BLaER1 treated with 17β-estradiol and CSF1 and Interleukin-3, amounts not matched to agents 10 nM and 100 nM (cell line): ENCODE data around the gene CHST3.

Experiments
- H3K27ac ChIP-seq, 11 experiments: shearing (Covaris generic); formaldehyde crosslinking; 2 replicates each; pipeline ENCODE4 v1.8.1; 2022
- H3K27me3 ChIP-seq, 11 experiments: shearing (Covaris generic); formaldehyde crosslinking; 2 replicates each; pipeline ENCODE4 v1.8.1; 2022
- H3K36me3 ChIP-seq, 11 experiments: shearing (Covaris generic); formaldehyde crosslinking; 2 replicates each; pipeline ENCODE4 v1.8.1; 2022
- H3K4me1 ChIP-seq, 10 experiments: shearing (Covaris generic); formaldehyde crosslinking; 2 replicates each; pipeline ENCODE4 v1.8.1; 2022
- H3K4me2 ChIP-seq, 11 experiments: shearing (Covaris generic); formaldehyde crosslinking; 2 replicates each; pipeline ENCODE4 v1.8.1; 2022
- H3K4me3 ChIP-seq, 10 experiments: shearing (Covaris generic); formaldehyde crosslinking; 2 replicates each; pipeline ENCODE4 v1.8.1; 2022
- H3K9ac ChIP-seq, 11 experiments: shearing (Covaris generic); formaldehyde crosslinking; 2 replicates each; pipeline ENCODE4 v1.8.1; 2022
- H3K9me3 ChIP-seq, 11 experiments: shearing (Covaris generic); formaldehyde crosslinking; replicated peaks in 1 of 11; 2 replicates each; pipeline ENCODE4 v1.8.1; 2022
- H4K20me1 ChIP-seq, 11 experiments: shearing (Covaris generic); formaldehyde crosslinking; 2 replicates each; pipeline ENCODE4 v1.8.1; 2022
- Cebpa-rat ChIP-seq, 11 experiments: shearing (Covaris generic); IDR thresholded peaks; 2 replicates each; pipeline ENCODE4 v1.8.1; 2022

The CHST3 gene

DNA sequence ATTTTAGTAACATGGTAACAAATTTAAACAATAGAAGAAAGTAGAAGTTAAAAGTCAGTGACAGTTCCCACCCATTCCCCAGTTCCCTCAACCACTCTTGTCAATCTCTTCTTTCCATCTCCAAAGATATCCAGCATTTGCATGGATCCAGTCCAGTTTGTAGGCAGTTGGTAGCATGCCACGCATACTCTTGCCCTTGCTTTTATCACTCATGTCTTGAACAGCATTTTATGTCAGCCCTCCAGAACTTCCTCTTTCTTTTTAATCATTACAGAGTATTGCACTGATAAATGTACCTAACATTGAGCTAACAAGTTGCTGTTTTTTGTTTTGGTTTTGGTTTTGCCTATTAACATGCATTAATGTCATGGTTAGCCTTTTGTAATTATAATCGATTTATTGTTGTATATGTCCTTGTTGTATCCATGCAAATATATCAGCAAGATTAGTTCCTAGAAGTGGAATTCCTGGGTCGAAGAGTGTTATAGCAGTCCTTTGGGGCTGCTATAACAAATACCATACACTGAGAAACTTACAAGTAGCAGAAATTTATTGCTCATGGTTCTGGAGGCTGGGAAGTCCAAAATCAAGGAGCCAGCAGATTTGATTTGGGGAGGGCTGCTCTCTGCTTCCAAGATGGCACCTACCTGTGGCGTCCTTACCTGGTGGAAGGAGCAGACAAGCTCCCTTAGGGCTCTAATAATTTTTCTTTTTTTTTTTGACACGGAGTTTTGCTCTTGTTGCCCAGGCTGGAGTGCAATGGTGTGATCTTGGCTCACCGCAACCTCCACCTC lies 25.7 kb downstream of the CHST3 start:
- no peaks in the 10 kb centered on the region for H3K36me3 ChIP-seq
- 0 out of 22 replicates have a peak overlapping the region, but pooled peaks of 1 of the 11 experiments have one; percentile 14 for H3K4me2 ChIP-seq
- H3K27me3 ChIP-seq: no peaks in the 10 kb centered on the region
- H3K4me3 ChIP-seq: no peak overlapping the region
- H4K20me1 ChIP-seq: no peaks in the 10 kb centered on the region
- no peak overlapping the region for H3K27ac ChIP-seq
- peaks cover 15 to 48% (median 27%) of the 10 kb centered on the region in 10 experiments for H3K4me1 ChIP-seq
- H3K9me3 ChIP-seq: peaks cover 0 to 9% (median 4%) of the 10 kb centered on the region in 11 experiments; a peak in 3 of 22 replicates
- no peak for TF ChIP-seq Cebpa-rat (IDR thresholded peaks at IDR 0.05)
- H3K9ac ChIP-seq: no peak overlapping the region

DNA sequence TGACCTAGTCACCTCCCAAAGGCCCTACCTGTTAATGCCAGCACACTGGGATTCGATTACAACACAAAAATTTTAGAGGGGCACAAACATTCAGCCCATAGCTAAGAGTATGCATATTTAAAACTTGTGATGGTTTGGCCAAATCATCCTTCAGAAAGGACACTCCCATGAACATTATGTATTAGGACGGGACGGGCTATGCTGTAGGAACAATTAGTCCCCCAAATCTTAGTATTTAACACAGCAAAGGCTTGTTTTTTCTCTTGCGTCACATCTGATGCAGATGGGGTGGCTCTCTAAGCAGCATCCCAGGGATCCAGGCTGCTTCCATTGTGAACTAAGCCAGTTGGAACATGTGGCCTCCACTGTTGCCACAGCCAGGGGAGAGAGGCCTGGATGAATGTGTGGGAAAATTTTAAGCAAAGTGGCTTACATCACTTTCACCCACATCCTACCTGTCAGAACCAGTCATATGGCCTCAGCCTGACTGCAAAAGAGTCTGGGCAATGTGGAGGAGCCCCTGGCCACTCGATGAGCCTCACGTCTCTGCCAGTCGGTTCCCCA lies 26.6 kb downstream of the CHST3 start:
- Histone ChIP-seq H4K20me1 (no peaks in the 10 kb centered on the region), H3K4me2 (no peak overlapping the region), H3K9me3 (peaks cover 0 to 9% (median 4%) of the 10 kb centered on the region in 11 experiments; a peak in 3 of 22 replicates), H3K4me3 (no peak overlapping the region), H3K27me3 (no peaks in the 10 kb centered on the region), H3K36me3 (no peaks in the 10 kb centered on the region), H3K4me1 (peaks cover 6 to 39% (median 18%) of the 10 kb centered on the region in 10 experiments), H3K27ac (no peak overlapping the region), H3K9ac (no peak overlapping the region)
- 0 out of 22 replicates have a peak, but pooled peaks of 1 of the 11 experiments have one; percentile 14 for TF ChIP-seq Cebpa-rat (IDR thresholded peaks at IDR 0.05)

DNA sequence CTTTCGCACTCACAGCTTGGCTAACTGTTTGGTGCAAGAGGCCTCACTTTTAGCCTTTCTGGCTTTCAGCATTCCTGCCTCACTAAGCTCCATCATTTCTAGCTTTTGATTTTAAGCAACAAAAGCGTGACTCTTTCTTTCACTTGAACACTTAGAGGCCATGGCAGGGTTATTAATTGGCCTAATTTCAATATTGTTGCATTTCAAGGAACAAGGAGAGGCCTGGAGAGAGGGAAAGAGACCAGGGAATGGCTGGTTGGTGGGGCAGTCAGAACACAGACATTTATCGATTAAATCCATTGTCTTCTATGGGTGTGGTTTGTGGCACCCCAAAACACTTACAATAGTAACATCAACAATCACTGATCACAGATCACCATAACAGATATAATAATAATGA lies 31.3 kb downstream of the CHST3 start:
- no peak overlapping the region for H3K9ac ChIP-seq
- peaks cover 0 to 9% (median 0%) of the 10 kb centered on the region in 11 experiments; a peak in 3 of 22 replicates for H3K9me3 ChIP-seq
- H3K4me1 ChIP-seq: peaks cover 30 to 48% (median 43%) of the 10 kb centered on the region in 10 experiments
- H3K27me3 ChIP-seq: no peaks in the 10 kb centered on the region
- no peak overlapping the region for H3K27ac ChIP-seq
- TF ChIP-seq Cebpa-rat (IDR thresholded peaks at IDR 0.05): no peak
- no peak overlapping the region for H3K4me2 ChIP-seq
- no peaks in the 10 kb centered on the region for H4K20me1 ChIP-seq
- H3K36me3 ChIP-seq: no peaks in the 10 kb centered on the region
- no peak overlapping the region for H3K4me3 ChIP-seq

DNA sequence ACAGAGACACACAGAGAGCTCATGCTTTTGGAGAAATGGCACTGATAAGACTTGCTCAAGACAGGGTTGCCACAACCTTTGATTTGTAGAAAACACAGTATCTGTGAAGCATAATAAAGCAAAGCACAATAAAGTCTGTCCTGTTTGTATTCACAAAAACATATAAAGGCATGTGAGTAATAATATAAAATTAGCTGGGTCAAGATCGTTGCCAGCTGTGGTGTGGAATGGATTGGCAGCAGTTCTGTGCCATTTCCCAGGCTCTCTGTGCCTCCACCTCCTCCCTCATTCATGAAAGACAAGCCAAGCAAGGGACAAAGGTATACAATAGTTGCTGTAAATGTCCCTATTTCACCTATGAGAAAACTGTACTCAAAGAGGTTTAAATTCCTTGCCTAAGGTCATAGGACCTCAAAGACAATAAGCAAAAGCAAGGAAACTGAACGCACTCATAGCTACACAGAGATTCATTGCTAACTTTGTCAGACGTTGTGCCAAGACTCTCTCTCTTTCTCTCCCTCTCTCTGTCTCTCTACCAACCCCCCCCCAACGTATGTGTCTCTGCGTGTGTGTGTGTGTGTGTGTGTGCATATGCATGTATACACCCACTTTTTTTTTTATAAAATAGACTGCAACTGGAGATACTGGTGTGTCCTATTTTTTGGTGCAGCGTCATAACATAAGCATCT lies 31.8 kb downstream of the CHST3 start:
- no peaks in the 10 kb centered on the region for H4K20me1 ChIP-seq
- peaks cover 33 to 54% (median 49%) of the 10 kb centered on the region in 10 experiments for H3K4me1 ChIP-seq
- no peak overlapping the region for H3K4me3 ChIP-seq
- H3K9ac ChIP-seq: no peak overlapping the region
- H3K27ac ChIP-seq: no peak overlapping the region
- no peaks in the 10 kb centered on the region for H3K27me3 ChIP-seq
- H3K9me3 ChIP-seq: peaks cover 0 to 9% (median 0%) of the 10 kb centered on the region in 11 experiments; a peak in 3 of 22 replicates
- TF ChIP-seq Cebpa-rat (IDR thresholded peaks at IDR 0.05): no peak
- no peaks in the 10 kb centered on the region for H3K36me3 ChIP-seq
- peak overlapping the region in 9 of 11 experiments; percentile 64 to 93 (median 84); a peak in 13 of 22 replicates for H3K4me2 ChIP-seq

DNA sequence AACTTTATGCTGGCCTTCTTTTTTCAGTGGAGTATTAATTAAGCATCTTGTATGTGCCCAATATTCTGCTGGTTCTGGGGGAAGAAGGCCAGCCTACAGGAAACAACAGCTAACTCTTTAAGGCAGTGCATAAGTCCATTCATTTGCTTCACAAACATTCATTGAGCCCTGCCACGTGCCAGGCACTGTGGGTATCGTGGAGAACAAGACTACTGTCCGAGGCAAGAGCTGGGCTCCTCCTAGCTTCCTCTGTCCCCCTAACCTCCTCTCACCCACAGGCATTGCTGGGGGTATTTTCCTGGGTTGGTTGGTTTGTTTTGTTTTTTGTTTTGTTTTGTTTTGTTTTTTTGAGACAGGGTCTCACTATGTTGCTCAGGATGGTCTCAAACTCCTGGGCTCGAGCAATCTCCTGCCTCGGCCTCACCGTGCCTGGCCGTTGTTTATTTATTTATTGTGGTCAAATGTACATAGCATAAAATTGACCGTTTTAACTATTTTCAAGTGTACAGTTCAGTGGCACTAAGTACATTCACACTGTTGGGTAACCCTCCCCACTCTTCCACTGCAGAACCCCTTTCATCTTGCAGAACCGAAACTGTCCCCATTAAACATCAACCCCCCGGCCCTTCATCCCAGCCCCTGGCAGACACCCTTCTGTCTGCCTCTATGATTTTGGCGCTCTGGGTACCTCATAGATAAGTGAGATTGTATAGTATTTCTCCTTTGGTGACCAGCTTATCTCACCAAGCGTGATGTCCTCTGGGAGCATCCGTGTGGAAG lies 32.6 kb downstream of the CHST3 start:
- no peak overlapping the region for H3K4me3 ChIP-seq
- peak overlapping the region in 1 of 11 experiments; percentile 41; a peak in 2 of 22 replicates for H3K9ac ChIP-seq
- peaks cover 0 to 9% (median 0%) of the 10 kb centered on the region in 11 experiments; a peak in 3 of 22 replicates for H3K9me3 ChIP-seq
- no peak for TF ChIP-seq Cebpa-rat (IDR thresholded peaks at IDR 0.05)
- H3K27ac ChIP-seq: peak overlapping the region in 3 of 11 experiments; percentile 6 to 20 (median 18); a peak in 3 of 22 replicates
- no peaks in the 10 kb centered on the region for H3K27me3 ChIP-seq
- H3K4me2 ChIP-seq: peak overlapping the region; percentile 36 to 93 (median 79)
- no peaks in the 10 kb centered on the region for H4K20me1 ChIP-seq
- H3K36me3 ChIP-seq: no peaks in the 10 kb centered on the region
- peaks cover 37 to 59% (median 56%) of the 10 kb centered on the region in 10 experiments for H3K4me1 ChIP-seq

DNA sequence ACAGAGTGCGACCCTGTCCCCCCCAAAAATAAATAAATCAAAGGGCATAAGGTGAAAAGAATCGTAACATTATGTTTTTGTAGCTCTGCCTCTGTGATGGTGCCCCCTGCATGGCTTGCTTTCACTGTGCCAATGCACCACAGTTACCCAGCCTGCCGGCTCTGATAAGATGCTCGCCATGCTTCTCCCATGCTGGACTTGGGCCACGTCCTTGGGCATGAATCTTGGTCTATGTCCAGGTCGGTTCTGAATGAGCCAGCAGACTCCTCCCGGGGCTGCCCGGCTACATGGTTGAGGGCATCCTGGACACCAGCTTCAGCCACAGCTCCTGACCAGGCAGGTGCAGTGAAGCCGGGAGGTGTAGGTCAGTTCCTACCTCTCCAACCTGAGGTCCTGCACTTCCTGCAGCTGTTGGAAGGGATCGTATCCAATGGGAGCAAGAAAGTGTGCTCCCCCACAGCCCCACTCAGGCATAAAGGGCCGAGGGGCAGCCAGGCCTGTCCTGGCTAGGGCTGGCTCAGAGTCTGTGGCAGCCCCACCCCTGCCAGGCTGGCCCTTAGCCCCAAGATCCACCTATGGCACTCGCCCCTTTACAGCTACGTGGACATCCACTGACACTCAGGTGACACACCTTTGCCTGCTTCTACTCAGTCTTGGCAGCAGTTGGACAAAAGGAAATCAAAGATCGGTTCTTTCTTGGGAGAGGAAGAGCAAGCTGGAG lies 34.1 kb downstream of the CHST3 start:
- Histone ChIP-seq H3K27ac (no peak overlapping the region), H3K4me2 (peak overlapping the region; percentile 54 to 93 (median 79)), H3K4me1 (peaks cover 37 to 65% (median 60%) of the 10 kb centered on the region in 10 experiments), H3K36me3 (no peaks in the 10 kb centered on the region), H3K27me3 (no peaks in the 10 kb centered on the region), H3K9me3 (peaks cover 0 to 9% (median 0%) of the 10 kb centered on the region in 11 experiments; a peak in 3 of 22 replicates), H3K4me3 (no peak overlapping the region), H4K20me1 (no peaks in the 10 kb centered on the region), H3K9ac (peak overlapping the region in 1 of 11 experiments; percentile 30; a peak in 2 of 22 replicates)
- no peak for TF ChIP-seq Cebpa-rat (IDR thresholded peaks at IDR 0.05)

DNA sequence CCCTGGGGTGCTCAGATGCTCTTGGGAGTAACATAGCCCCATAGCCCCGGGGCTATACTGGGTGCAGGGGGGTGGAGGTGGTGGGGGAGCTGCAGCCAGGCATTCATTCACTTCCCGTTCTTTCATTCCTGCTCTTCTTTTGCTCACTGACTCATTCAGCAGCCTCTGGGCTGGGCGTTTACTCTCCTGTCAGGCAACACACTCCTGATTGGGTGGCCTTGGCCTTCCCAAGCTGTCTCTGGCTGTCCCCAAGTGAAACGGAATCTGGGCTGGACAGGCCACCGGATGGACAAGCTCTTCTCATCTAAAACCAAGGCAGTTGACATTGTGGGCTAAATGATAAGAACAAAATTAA lies 34.6 kb downstream of the CHST3 start:
- Histone ChIP-seq H3K27ac (peak overlapping the region in 6 of 11 experiments; percentile 29 to 63 (median 54); a peak in 6 of 22 replicates), H3K36me3 (no peaks in the 10 kb centered on the region), H3K27me3 (no peaks in the 10 kb centered on the region), H3K4me3 (no peak overlapping the region), H4K20me1 (no peaks in the 10 kb centered on the region), H3K4me1 (peaks cover 37 to 65% (median 60%) of the 10 kb centered on the region in 10 experiments), H3K9me3 (peaks cover 0 to 9% (median 0%) of the 10 kb centered on the region in 11 experiments; a peak in 3 of 22 replicates), H3K9ac (peak overlapping the region in 3 of 11 experiments; percentile 30 to 53 (median 48); a peak in 7 of 22 replicates), H3K4me2 (peak overlapping the region; percentile 54 to 93 (median 79))
- TF ChIP-seq Cebpa-rat (IDR thresholded peaks at IDR 0.05): no peak
